ENCODE results near the gene GTF3C5. TPM values are rescaled to one million over a fixed set of nuclear protein-coding genes. Genes with fewer than 3 reads are reported as not detected.

GTF3C5 gene
- total RNA-seq, 2 donors from 2014 or later: 79.5 to 101 TPM

- peaks cover 51% of the 10 kb centered on the region for H3K27me3 Mint-ChIP-seq (ENCODE audit: low read depth)
- no peak overlapping the region for H3K27ac Mint-ChIP-seq
- no peak overlapping the region for H3K4me3 Mint-ChIP-seq
- H3K4me1 Mint-ChIP-seq (ENCODE audit: low read depth): no peaks in the 10 kb centered on the region
- H3K9me3 Mint-ChIP-seq: no peaks in the 10 kb centered on the region
- H3K36me3 Mint-ChIP-seq (ENCODE audit: insufficient read depth in 2 of 2): no peaks in the 10 kb centered on the region
- DNase-seq: no peak
- no peak for ATAC-seq (replicated peaks in 1 of 2)
Measured at GRCh38 chr9:133003071-133003461, 27.7 kb upstream of the GTF3C5 start.

DNA sequence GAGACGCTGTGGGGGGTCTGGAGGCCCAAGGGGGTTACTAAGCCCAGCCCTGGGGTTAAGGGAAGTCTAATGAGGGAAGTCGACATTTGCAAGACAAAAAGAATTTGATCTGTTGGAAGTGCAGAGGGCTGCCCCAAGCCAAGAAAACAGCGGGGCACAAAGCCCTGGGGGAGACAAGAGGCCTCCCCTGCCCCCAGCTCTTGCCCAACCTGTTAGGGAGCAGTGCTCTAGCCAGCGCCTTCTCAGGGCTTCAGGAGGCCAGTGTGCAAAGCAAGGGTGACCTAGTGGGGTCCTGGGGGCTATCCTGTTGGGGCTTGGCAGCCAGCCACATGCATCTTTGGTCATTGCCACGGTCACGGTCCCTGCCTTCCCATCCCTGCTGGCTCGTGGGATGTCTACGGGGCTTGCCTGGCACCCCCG lies 27.1 kb upstream of the GTF3C5 start:
- no peak overlapping the region for H3K4me3 Mint-ChIP-seq
- no peaks in the 10 kb centered on the region for H3K36me3 Mint-ChIP-seq (ENCODE audit: insufficient read depth in 2 of 2)
- DNase-seq (no peak), ATAC-seq (replicated peaks in 1 of 2) (no peak)
- peaks cover 51% of the 10 kb centered on the region for H3K27me3 Mint-ChIP-seq (ENCODE audit: low read depth)
- H3K27ac Mint-ChIP-seq: no peak overlapping the region
- H3K9me3 Mint-ChIP-seq: no peaks in the 10 kb centered on the region
- no peaks in the 10 kb centered on the region for H3K4me1 Mint-ChIP-seq (ENCODE audit: low read depth)

DNA sequence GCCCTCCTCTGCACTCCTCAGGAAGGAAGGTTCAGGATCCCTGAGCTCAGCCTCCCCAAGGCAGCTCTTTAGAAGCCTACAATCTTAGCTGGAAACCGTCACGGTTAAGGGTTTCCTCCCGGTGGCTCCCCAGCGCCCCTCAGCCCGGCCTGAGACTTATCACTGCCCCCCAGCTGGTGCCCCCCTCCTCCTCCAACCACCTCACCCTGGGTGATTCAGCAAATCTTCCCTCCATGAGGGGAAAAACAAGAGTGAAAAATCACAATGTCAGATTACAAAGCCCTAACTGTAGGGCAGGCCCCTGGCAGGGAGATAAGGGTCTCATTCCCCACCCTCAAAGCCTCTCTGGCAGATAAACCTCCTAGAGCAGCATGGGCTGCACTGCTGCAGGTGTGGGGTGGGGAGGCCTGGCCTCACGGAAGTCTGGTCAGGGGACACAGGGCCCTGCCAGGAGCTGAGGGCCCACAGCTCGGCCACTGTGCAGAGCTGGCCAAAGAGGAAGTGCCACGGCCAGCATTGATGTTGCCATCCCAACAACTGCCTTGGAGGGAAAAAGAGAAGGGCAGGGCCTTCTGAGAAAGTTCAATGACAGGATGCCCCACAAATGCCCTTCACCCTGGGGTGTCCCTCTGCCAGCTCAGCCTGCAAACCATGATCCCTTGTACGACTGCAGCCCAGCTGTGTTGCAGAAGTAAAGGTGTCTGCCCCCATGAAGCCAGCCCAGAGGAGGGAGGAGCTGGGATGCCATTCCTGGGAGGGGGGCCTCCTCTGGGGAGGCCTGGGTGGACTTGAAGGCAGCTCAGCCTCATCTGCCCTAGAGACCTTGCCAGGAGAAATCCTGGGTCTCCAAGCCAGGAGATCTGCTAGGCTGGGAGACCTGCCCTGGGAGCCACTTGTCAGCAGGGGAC lies 26.5 kb upstream of the GTF3C5 start:
- no peak for DNase-seq
- H3K27me3 Mint-ChIP-seq (ENCODE audit: low read depth): peaks cover 53% of the 10 kb centered on the region
- H3K4me1 Mint-ChIP-seq (ENCODE audit: low read depth): no peaks in the 10 kb centered on the region
- no peaks in the 10 kb centered on the region for H3K9me3 Mint-ChIP-seq
- H3K36me3 Mint-ChIP-seq (ENCODE audit: insufficient read depth in 2 of 2): no peaks in the 10 kb centered on the region
- no peak overlapping the region for H3K4me3 Mint-ChIP-seq
- H3K27ac Mint-ChIP-seq: no peak overlapping the region
- ATAC-seq (replicated peaks in 1 of 2): no peak

DNA sequence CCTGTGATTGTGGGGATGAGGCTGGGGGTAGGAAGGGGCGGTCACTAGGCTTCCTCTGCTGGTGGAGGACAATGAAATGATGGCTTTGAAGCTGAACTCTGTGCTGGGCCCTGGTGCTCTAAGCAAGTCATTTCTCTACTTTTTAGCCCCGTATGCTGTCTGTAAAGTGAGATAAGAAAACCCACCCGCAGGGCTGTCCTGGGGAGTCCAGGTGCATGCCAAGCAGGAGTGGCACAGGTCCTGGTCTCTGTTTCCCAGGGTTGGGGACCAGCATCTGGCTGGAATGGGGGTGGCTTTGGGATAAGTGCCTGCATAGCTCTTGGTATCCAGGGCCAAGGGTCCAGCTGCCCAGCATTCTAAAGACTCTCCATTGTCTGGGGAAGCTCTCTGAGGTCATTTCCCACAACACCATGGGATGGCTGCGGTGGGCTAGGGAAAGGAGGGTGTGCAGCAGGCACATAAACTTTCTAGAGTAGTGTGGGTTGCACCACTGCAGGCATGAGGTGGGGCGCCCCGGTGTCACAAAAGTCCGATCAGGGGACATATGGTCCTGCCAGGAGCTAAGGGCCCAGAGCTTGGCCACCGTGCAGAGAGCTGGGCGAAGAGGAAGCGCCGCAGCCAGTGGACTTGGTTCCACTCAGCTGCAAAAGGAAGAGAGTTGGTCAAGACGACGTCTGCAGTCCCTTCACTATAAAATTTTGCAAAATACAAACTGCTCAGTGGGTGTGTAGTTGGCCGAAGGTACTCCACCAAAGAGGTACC lies 25.6 kb upstream of the GTF3C5 start:
- Mint-ChIP-seq H3K9me3 (peaks cover 0 to 2% of the 10 kb centered on the region in 2 donors), H3K27me3 (ENCODE audit: low read depth) (peaks cover 52% of the 10 kb centered on the region), H3K27ac (no peak overlapping the region), H3K4me3 (no peak overlapping the region), H3K36me3 (ENCODE audit: insufficient read depth in 2 of 2) (no peaks in the 10 kb centered on the region), H3K4me1 (ENCODE audit: low read depth) (no peaks in the 10 kb centered on the region)
- DNase-seq (no peak), ATAC-seq (replicated peaks in 1 of 2) (no peak)

- H3K9me3 Mint-ChIP-seq: peaks cover 0 to 2% of the 10 kb centered on the region in 2 donors
- DNase-seq (no peak), ATAC-seq (replicated peaks in 1 of 2) (no peak)
- no peaks in the 10 kb centered on the region for H3K36me3 Mint-ChIP-seq (ENCODE audit: insufficient read depth in 2 of 2)
- no peak overlapping the region for H3K4me3 Mint-ChIP-seq
- peaks cover 51% of the 10 kb centered on the region for H3K27me3 Mint-ChIP-seq (ENCODE audit: low read depth)
- H3K4me1 Mint-ChIP-seq (ENCODE audit: low read depth): no peaks in the 10 kb centered on the region
- H3K27ac Mint-ChIP-seq: no peak overlapping the region
Measured at GRCh38 chr9:133005957-133006356, 24.8 kb upstream of the GTF3C5 start.

GRCh38 chr9:133006731-133007352 lies 24.0 kb upstream of the GTF3C5 start:
- no peak for ATAC-seq (replicated peaks in 1 of 2)
- no peak for DNase-seq
- Mint-ChIP-seq H3K27ac (no peak overlapping the region), H3K4me3 (no peak overlapping the region), H3K4me1 (ENCODE audit: low read depth) (no peaks in the 10 kb centered on the region), H3K9me3 (peaks cover 0 to 2% of the 10 kb centered on the region in 2 donors), H3K36me3 (ENCODE audit: insufficient read depth in 2 of 2) (no peaks in the 10 kb centered on the region), H3K27me3 (ENCODE audit: low read depth) (peaks cover 58% of the 10 kb centered on the region)

DNA sequence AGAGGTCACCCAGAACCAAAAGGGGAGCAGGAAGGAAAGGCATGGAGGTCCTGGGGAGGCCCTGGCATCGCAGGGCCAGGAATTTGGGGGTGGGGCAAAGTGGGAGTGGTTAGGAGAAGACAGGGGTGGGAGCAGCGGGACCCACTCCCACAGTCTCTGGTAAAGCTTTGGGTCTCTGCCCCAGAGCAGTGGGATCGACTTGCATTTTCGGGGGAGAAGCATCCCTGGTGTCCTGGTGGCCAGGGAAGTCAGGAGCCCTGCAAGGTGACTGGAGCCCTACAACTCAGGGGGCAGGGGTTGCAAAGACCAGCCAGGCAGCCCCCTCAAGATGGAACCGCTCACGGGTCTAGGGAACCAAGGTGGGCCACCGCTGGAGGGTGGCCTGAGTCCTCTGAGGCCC lies 22.4 kb upstream of the GTF3C5 start:
- Mint-ChIP-seq H3K9me3 (peaks cover 0 to 2% of the 10 kb centered on the region in 2 donors), H3K4me1 (ENCODE audit: low read depth) (no peaks in the 10 kb centered on the region), H3K36me3 (ENCODE audit: insufficient read depth in 2 of 2) (no peaks in the 10 kb centered on the region), H3K27me3 (ENCODE audit: low read depth) (peaks cover 43% of the 10 kb centered on the region), H3K27ac (no peak overlapping the region), H3K4me3 (no peak overlapping the region)
- no peak for ATAC-seq (replicated peaks in 1 of 2)
- DNase-seq: no peak

GRCh38 chr9:133008824-133009223 lies 22.0 kb upstream of the GTF3C5 start:
- no peaks in the 10 kb centered on the region for H3K36me3 Mint-ChIP-seq (ENCODE audit: insufficient read depth in 2 of 2)
- H3K27me3 Mint-ChIP-seq (ENCODE audit: low read depth): peaks cover 40% of the 10 kb centered on the region
- H3K4me1 Mint-ChIP-seq (ENCODE audit: low read depth): no peaks in the 10 kb centered on the region
- no peak overlapping the region for H3K4me3 Mint-ChIP-seq
- H3K27ac Mint-ChIP-seq: no peak overlapping the region
- DNase-seq (no peak), ATAC-seq (replicated peaks in 1 of 2) (no peak)
- H3K9me3 Mint-ChIP-seq: peaks cover 0 to 2% of the 10 kb centered on the region in 2 donors

- H3K27ac Mint-ChIP-seq: no peak overlapping the region
- no peak for ATAC-seq (replicated peaks in 1 of 2)
- H3K4me3 Mint-ChIP-seq: no peak overlapping the region
- H3K9me3 Mint-ChIP-seq: peaks cover 2 to 4% of the 10 kb centered on the region in 2 donors
- DNase-seq: no peak
- peaks cover 31% of the 10 kb centered on the region for H3K27me3 Mint-ChIP-seq (ENCODE audit: low read depth)
- no peaks in the 10 kb centered on the region for H3K36me3 Mint-ChIP-seq (ENCODE audit: insufficient read depth in 2 of 2)
- H3K4me1 Mint-ChIP-seq (ENCODE audit: low read depth): no peaks in the 10 kb centered on the region
Measured at GRCh38 chr9:133009906-133010582, 20.8 kb upstream of the GTF3C5 start.

- peaks cover 11% of the 10 kb centered on the region for H3K27me3 Mint-ChIP-seq (ENCODE audit: low read depth)
- no peak overlapping the region for H3K4me3 Mint-ChIP-seq
- H3K4me1 Mint-ChIP-seq (ENCODE audit: low read depth): no peaks in the 10 kb centered on the region
- DNase-seq (no peak), ATAC-seq (replicated peaks in 1 of 2) (no peak)
- H3K9me3 Mint-ChIP-seq: peaks cover 0 to 4% of the 10 kb centered on the region in 2 donors
- H3K36me3 Mint-ChIP-seq (ENCODE audit: insufficient read depth in 2 of 2): no peaks in the 10 kb centered on the region
- no peak overlapping the region for H3K27ac Mint-ChIP-seq
Measured at GRCh38 chr9:133014696-133015095, 16.1 kb upstream of the GTF3C5 start.

- ATAC-seq (replicated peaks in 1 of 2) (peak; percentile 54 to 61), DNase-seq (peak; percentile 56 to 60)
- peaks cover 17% of the 10 kb centered on the region for H3K4me1 Mint-ChIP-seq (ENCODE audit: low read depth)
- H3K36me3 Mint-ChIP-seq (ENCODE audit: insufficient read depth in 2 of 2): no peaks in the 10 kb centered on the region
- H3K9me3 Mint-ChIP-seq: no peaks in the 10 kb centered on the region
- no peaks in the 10 kb centered on the region for H3K27me3 Mint-ChIP-seq (ENCODE audit: low read depth)
- H3K4me3 Mint-ChIP-seq: peak overlapping the region; percentile 25 to 34
- H3K27ac Mint-ChIP-seq: no peak overlapping the region
Measured at GRCh38 chr9:133023117-133023890, 7.5 kb upstream of the GTF3C5 start.

- H3K4me3 Mint-ChIP-seq: no peak overlapping the region
- H3K27me3 Mint-ChIP-seq (ENCODE audit: low read depth): no peaks in the 10 kb centered on the region
- H3K27ac Mint-ChIP-seq: no peak overlapping the region
Measured at GRCh38 chr9:133026426-133026825, 4.4 kb upstream of the GTF3C5 start.

More at GRCh38 chr9:133026426-133026825, 4.4 kb upstream of the GTF3C5 start:
- DNase-seq: no peak
- peaks cover 29% of the 10 kb centered on the region for H3K4me1 Mint-ChIP-seq (ENCODE audit: low read depth)
- no peaks in the 10 kb centered on the region for H3K9me3 Mint-ChIP-seq
- ATAC-seq (replicated peaks in 1 of 2): no peak
- peaks cover 1 to 2% of the 10 kb centered on the region in 2 donors for H3K36me3 Mint-ChIP-seq (ENCODE audit: insufficient read depth in 2 of 2)

Measured in activated T-cell treated with anti-CD3 and anti-CD28 coated beads, Interleukin-2, amount 50 U/mL, for 72 hours (primary cell).